Spleen (tissue), 7 donors: ENCODE measurements around the gene FKBP2.

Experiments
- CTCF ChIP-seq, 11 experiments: fragments of 200-600 bp in 7 of 11; fragments of 450-650 bp in 4 of 11; sonication (generic) in 4 of 11; IDR thresholded peaks in 8 of 11; conservative IDR thresholded peaks in 3 of 11; 1 replicate in 7 of 11; 2 replicates in 4 of 11; pipeline versions ENCODE4 v1.4.0 to v1.8.0; 2016 to 2021; ENCODE audit warnings: antibody characterized with exemption in 11 of 11, inconsistent platforms in 4 of 11, mild to moderate bottlenecking in 1 of 11
- POLR2A ChIP-seq, 3 donors: fragments of 450-650 bp; IDR thresholded peaks; one replicate each; pipeline ENCODE4 v1.5.1; 2017; ENCODE audit warnings: antibody characterized with exemption in 3 of 3, mild to moderate bottlenecking in 1 of 3
- POLR2AphosphoS5 ChIP-seq, 3 donors: sonication (generic); formaldehyde crosslinking; IDR thresholded peaks; one replicate each; pipeline ENCODE4 v1.5.1; 2017; ENCODE audit warnings: antibody characterized with exemption in 3 of 3
- donor health status: DM: no; HTN: no; CAD: no; lungs with moderate emphysema.
- donor health status: DM: no; HTN: no; CAD: no.
- donor health status: DM: no; HTN: no; CAD: no.

DNA sequence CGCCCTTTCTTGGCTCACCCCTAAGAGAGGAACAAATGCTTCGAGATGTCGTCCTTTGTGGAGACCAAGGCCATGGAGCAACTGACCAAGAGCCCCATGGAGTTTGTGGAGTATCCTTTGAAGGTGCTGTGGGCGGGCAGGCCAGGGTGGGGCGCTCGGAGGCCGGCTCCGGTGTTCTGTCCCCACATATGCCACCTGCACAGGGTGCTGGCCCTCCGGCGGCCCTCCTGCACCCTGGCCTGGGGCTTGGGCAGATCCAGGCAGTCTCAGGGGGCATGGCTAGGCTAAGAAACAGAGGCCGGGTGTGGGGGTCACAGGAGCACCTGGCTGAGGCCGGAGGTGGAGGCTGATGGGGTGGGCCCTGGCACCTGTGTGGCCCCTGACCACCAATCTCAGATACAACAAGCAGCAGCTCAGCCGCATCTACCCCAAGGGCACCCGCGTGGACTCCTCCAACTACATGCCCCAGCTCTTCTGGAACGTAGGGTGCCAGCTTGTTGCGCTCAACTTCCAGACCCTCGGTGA, 20.7 kb downstream of the FKBP2 start:
- no peak for TF ChIP-seq CTCF (IDR thresholded peaks at IDR 0.05 in 8 of 11, conservative IDR thresholded peaks at IDR 0.05 in 3 of 11)
- no peak for TF ChIP-seq POLR2AphosphoS5 (IDR thresholded peaks at IDR 0.05)
- TF ChIP-seq POLR2A (IDR thresholded peaks at IDR 0.05): no peak
